Measurements from ENCODE around the gene ADGRB3. TPM values are rescaled to one million over a fixed set of nuclear protein-coding genes. Genes with fewer than 3 reads are reported as not detected.

The ADGRB3 gene
- total RNA-seq, 2 experiments from 2014 or later, result not detected

DNA sequence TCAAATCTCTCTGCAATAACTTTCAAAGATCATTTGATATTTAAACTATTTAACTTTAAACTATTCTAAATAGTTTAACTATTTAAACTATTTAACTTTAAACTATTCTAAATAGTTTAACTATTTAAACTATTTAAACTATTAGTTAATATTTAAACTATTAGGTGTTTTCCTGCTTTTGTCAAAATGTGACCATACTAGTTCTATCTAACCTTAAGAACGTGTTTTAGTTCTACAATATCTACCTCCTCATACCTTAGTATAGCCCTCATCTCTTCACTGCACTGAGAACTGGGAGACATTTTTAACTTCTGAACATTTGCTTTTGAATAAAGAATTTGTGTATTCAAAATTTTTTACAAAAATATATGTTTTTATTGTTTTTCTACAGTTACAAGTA, 429.1 kb downstream of the ADGRB3 start:
- H3K9me2 ChIP-seq (ENCODE audit: insufficient read depth, low read length), result no peaks in the 10 kb centered on the region
- ChIA-PET CTCF (ENCODE audit: unreplicated experiment) (no interaction called here), POLR2A (no interaction called here)
- H3K79me2 ChIP-seq (ENCODE audit: insufficient read depth, low read depth, low read length), result no peaks in the 10 kb centered on the region
- H3K27ac ChIP-seq (ENCODE audit: low read depth, low read length, poor library complexity, severe bottlenecking), result no peak overlapping the region
- TF ChIP-seq, protein P1, sequence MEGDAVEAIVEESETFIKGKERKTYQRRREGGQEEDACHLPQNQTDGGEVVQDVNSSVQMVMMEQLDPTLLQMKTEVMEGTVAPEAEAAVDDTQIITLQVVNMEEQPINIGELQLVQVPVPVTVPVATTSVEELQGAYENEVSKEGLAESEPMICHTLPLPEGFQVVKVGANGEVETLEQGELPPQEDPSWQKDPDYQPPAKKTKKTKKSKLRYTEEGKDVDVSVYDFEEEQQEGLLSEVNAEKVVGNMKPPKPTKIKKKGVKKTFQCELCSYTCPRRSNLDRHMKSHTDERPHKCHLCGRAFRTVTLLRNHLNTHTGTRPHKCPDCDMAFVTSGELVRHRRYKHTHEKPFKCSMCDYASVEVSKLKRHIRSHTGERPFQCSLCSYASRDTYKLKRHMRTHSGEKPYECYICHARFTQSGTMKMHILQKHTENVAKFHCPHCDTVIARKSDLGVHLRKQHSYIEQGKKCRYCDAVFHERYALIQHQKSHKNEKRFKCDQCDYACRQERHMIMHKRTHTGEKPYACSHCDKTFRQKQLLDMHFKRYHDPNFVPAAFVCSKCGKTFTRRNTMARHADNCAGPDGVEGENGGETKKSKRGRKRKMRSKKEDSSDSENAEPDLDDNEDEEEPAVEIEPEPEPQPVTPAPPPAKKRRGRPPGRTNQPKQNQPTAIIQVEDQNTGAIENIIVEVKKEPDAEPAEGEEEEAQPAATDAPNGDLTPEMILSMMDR (conservative IDR thresholded peaks at IDR 0.05; ENCODE audit: low read length), result no peak
- H4K20me1 ChIP-seq (ENCODE audit: insufficient read depth, low read length), result no peaks in the 10 kb centered on the region
- no peaks in the 10 kb centered on the region for H3K9me3 ChIP-seq (ENCODE audit: low read length)
- H2AFZ ChIP-seq (ENCODE audit: low read length), result no peak overlapping the region
- BruUV-seq (replicated peaks), result no TSS peak
- H3K4me2 ChIP-seq (ENCODE audit: low read length), result no peak overlapping the region
- no peak for DNase-seq (ENCODE audit: low spot score)
- no peaks in the 10 kb centered on the region for H3K36me3 ChIP-seq (ENCODE audit: insufficient read depth, low read length)
- no peak overlapping the region for H3K4me3 ChIP-seq (ENCODE audit: low read depth, low read length, poor library complexity, severe bottlenecking)
- no peaks in the 10 kb centered on the region for H3K4me1 ChIP-seq (ENCODE audit: insufficient read depth, low read length, poor library complexity, severe bottlenecking)
- intact Hi-C loops (cut with micrococcal nuclease; ENCODE audit: unreplicated experiment), result no loop called here

DNA sequence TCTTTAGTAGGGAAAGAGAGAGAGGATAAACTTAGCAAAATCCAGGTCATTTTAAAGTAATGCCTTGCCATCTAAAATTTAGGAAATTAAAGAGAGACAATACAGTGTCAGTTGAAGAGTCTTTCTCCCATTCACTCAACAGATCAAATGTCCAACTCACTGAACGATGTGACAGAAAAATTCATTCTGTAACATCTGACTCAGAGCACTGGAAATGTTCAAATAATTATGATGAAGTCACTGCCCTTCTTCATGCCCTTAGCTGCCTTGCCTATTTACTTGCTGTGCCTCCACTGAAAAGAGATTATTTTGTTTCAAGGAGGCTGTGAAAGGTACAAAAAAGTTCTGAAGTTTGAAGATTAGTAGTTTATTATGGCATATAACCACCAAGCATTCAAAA, 434.8 kb downstream of the ADGRB3 start:
- DNase-seq (ENCODE audit: low spot score), result no peak
- Histone ChIP-seq H3K4me3 (ENCODE audit: low read depth, low read length, poor library complexity, severe bottlenecking) (no peak overlapping the region), H3K4me1 (ENCODE audit: insufficient read depth, low read length, poor library complexity, severe bottlenecking) (no peaks in the 10 kb centered on the region), H3K79me2 (ENCODE audit: insufficient read depth, low read depth, low read length) (no peaks in the 10 kb centered on the region), H2AFZ (ENCODE audit: low read length) (no peak overlapping the region), H4K20me1 (ENCODE audit: insufficient read depth, low read length) (no peaks in the 10 kb centered on the region), H3K9me2 (ENCODE audit: insufficient read depth, low read length) (no peaks in the 10 kb centered on the region), H3K36me3 (ENCODE audit: insufficient read depth, low read length) (no peaks in the 10 kb centered on the region), H3K4me2 (ENCODE audit: low read length) (no peak overlapping the region), H3K9me3 (ENCODE audit: low read length) (no peaks in the 10 kb centered on the region), H3K27ac (ENCODE audit: low read depth, low read length, poor library complexity, severe bottlenecking) (no peak overlapping the region)
- BruUV-seq (replicated peaks), result no TSS peak
- intact Hi-C loops (cut with micrococcal nuclease; ENCODE audit: unreplicated experiment), result no loop called here
- ChIA-PET POLR2A (no interaction called here), CTCF (ENCODE audit: unreplicated experiment) (no interaction called here)
- no peak for TF ChIP-seq EZH2phosphoT487 (IDR thresholded peaks at IDR 0.05; ENCODE audit: borderline replicate concordance, low read depth, low read length)
- TF ChIP-seq, protein P1 (conservative IDR thresholded peaks at IDR 0.05; ENCODE audit: low read length), result no peak

DNA sequence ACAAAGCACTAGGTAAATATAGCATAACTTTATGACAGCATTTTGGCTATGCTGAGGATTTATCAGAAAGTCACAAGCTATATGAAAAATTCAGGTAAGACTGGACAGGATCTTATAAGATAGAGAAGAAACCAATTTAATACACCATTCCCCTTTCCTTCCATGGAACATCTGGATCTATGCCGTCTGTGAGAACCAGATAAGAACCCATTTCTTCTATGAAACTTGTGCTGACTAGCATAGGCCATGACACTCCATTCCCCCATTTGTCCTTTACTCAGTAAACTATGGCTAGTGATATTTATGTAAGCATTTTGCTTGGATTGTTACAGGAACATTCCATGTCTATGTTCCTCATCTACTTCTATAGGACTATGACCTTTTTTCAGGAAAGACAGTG, 437.7 kb downstream of the ADGRB3 start:
- CTCF ChIA-PET (ENCODE audit: unreplicated experiment), result no interaction called here
- TF ChIP-seq EZH2phosphoT487 (IDR thresholded peaks at IDR 0.05; ENCODE audit: borderline replicate concordance, low read depth, low read length), result no peak

More for the DNA sequence above, 437.7 kb downstream of the ADGRB3 start:
- no TSS peak for BruUV-seq (replicated peaks)
- H3K4me1 ChIP-seq (ENCODE audit: insufficient read depth, low read length, poor library complexity, severe bottlenecking), result no peaks in the 10 kb centered on the region
- POLR2A ChIA-PET, result interaction anchor here (0.6 kb wide), 1 partner anchor 35 kb away, joined by 3 read pairs; no protein-coding TSS in a partner anchor
- no peak overlapping the region for H3K27ac ChIP-seq (ENCODE audit: low read depth, low read length, poor library complexity, severe bottlenecking)
- H3K9me3 ChIP-seq (ENCODE audit: low read length), result no peaks in the 10 kb centered on the region
- no peaks in the 10 kb centered on the region for H3K9me2 ChIP-seq (ENCODE audit: insufficient read depth, low read length)
- intact Hi-C loops (cut with micrococcal nuclease; ENCODE audit: unreplicated experiment), result no loop called here
- H3K79me2 ChIP-seq (ENCODE audit: insufficient read depth, low read depth, low read length), result no peaks in the 10 kb centered on the region
- no peaks in the 10 kb centered on the region for H3K36me3 ChIP-seq (ENCODE audit: insufficient read depth, low read length)
- no peak overlapping the region for H2AFZ ChIP-seq (ENCODE audit: low read length)
- H3K4me3 ChIP-seq (ENCODE audit: low read depth, low read length, poor library complexity, severe bottlenecking), result no peak overlapping the region
- no peak for DNase-seq (ENCODE audit: low spot score)
- H4K20me1 ChIP-seq (ENCODE audit: insufficient read depth, low read length), result no peaks in the 10 kb centered on the region
- no peak overlapping the region for H3K4me2 ChIP-seq (ENCODE audit: low read length)

Data from OCI-LY7 (cell line).